Suppressor macrophage (primary cell): ENCODE data around the gene MRPL17.

Experiments used
- DNase-seq, 4 experiments: peaks; one replicate each; pipeline ENCODE4 v3.0.0-alpha.2; 2020 to 2022

MRPL17 gene

DNA sequence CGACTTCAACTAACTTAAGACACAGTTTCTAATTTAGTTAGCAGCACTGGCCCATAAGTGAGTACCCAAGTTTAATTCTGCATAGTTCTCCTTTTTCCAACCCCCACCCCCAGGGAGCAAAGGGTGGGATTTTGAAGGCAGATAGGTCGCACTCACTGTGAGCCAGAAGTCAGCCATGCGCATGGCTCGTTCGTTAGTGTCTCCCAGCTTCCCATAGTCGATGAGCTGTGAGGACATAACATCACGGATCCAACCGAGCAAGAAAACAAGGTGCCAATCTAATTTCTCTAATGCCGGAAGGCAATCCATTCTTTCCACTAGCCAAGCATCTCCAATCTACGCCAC is 577 bp downstream of the MRPL17 start:
- peak in 3 of 4 experiments; percentile 16 to 23 (median 20) for DNase-seq

DNA sequence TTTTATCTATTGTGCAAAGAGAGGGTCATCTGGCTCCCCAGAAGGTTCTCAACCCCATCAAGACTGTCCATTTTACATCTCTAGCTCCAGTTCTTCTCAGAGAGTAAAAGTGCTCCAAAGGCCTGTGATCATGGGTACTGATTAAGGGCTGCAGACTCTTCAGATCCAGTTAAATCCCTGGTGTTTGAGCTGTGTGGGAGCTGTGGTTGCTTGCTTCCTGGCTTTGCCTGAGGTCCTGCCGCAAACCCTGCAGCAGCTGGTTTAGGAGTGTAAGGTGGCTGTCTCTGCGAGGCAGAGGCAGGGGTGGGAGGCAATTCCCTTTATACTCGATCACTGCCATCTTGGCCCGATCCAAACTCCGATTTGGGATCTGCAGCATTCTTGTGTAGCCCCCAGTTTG is 1.2 kb downstream of the MRPL17 start:
- peak in 1 of 4 experiments; percentile 31 for DNase-seq

DNA sequence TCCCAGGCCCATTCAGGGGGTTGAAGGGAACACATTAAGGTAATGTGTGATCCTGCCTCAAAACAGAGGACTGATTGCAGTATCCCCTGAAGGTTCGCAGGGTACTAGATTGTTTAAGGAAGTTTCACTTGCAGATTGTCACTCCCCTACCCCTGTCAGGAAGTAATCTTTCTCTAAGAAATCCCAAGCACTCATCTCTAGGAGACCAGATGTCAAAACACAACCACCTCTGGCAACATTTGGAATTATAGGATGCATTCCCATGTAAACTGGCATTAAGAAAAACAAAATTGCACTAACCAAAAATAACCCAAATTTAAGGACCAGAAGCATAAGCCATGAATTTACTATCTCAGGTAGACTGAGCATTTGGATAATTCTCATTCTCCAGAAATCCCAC is 1.6 kb downstream of the MRPL17 start:
- no peak for DNase-seq

DNA sequence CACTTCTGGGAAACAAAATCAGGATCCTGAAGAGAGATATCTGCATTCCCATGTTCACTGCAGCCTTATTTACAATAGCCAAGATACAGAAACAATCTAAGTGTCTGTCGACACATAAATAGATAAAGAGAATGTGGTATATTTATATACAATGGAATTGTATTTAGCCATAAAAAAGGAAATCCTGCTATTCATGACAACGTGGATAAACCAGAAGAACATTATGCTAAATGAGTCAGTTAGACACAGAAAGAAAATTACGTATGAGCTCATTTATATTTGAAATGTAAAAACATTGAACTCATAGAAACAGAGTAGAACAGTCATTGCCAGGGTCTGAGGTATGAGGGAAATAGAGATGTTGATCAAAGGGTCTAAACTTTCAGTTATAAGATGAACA is 6.1 kb downstream of the MRPL17 start:
- no peak for DNase-seq

DNA sequence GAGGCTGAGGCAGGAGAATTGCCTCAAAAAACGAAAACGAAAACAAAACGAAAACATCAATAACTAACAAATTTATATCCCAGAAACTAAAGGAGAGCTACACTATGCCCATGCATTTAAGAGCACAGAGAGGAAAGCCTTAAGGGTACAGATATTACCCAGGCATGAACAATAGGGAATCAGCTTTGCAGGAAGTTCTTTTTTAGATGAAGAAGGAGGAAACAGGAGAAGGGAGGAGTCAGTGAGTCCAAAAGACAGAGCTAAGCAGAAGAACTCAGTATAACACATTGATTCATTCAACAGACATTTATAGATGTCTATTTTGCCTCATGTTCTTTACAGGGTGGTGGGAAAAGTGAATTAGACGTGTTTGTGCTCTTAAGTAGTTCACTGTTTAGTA is 8.3 kb downstream of the MRPL17 start:
- DNase-seq: peak in 3 of 4 experiments; percentile 12 to 55 (median 39)

DNA sequence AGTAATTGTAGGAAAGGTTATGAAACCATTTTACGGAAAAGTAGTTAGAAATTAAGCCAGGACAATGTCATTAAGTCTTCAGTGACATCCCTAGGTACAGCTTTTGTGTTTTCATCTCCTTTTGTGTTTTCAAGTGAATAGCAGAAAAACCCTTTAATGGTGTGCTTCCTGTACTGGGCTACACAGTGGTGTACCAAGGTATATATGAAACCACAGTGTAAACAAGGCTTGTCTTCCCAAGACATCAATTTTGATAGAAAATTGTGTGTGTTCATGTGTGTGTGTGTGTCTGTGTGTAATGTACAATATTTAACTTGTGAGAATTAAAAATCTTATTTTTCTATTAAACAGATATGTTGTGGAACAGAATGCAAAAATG is 8.9 kb downstream of the MRPL17 start:
- DNase-seq: no peak

DNA sequence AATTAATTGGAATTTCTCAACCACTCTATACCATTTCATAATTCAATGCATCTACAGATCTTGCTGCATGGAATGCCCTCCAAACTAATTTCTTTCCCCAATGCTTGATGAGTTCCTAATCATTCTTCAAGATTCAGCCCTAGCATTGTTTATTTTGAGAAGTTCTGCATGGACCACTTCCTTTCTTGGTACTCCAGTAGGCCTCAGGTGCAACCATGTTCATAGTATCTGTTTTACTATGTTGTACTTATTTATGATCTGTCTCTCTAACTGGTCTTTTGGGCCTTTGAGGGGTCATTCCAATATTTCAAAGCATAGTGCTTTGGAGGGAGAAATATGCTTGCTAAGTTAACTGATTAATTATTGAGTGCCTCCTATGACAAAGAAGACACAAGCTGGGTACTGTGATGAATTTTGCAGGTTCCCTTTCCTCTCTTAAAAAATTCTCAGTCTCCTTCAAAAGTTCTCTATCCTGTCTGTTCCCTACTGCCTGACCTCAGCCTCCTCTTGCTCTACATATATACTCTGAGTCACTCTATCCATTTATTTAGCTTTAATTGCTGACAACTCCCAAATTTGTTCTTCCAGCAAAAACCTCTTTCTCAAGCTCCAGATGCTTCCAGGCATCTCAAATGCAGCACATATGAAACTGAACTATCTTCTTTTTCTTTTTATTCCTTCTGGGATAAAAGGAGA is 9.5 kb downstream of the MRPL17 start:
- DNase-seq: peak in 2 of 4 experiments; percentile 18 to 40

DNA sequence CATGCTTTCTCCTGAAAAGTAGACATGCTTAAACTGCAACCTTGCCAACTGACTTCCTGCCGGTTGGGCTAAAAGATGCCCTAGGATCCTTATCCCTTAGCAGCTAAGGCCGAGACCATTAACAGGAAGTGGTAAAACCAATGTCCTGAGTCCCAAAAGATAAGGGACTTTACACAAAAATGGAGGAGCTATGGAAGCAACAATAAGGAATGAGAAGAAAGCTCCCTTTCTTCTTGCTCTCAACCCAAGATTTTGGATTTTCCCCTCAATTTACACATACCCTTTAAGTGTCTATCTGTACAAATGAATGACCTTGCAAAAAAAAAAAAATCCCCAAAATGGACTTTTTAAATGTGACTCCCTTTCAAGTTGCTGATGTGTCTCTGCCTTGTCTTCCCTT is 11.1 kb downstream of the MRPL17 start:
- no peak for DNase-seq

DNA sequence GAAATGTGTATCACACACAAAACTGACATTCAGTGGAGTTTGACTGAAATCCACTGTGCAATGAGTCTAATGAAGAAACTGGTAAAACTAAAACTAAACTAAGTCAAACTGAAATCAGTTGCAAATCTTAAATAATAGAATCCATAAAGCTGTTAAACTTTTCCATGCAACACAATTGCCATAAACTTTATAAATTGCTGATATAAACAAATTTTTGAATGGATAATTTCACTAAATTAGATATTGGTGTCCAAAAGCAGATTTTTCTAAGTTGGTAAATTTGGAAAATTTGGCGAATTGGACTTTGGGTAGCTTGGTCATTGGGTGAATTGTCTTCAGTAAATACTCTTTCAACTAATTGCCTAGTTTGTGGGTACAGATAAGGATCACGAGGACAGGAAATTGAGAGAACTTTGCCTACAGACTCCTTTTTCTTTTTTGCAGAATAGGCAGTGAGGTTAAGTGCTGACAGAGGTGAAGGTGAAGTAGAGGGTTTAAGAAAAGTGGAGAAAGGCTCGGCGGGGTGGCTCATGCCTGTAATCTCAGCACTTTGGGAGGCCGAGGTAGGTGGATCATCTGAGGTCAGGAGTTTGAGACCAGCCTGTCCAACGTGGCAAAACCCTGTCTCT is 12.8 kb downstream of the MRPL17 start:
- DNase-seq: no peak

DNA sequence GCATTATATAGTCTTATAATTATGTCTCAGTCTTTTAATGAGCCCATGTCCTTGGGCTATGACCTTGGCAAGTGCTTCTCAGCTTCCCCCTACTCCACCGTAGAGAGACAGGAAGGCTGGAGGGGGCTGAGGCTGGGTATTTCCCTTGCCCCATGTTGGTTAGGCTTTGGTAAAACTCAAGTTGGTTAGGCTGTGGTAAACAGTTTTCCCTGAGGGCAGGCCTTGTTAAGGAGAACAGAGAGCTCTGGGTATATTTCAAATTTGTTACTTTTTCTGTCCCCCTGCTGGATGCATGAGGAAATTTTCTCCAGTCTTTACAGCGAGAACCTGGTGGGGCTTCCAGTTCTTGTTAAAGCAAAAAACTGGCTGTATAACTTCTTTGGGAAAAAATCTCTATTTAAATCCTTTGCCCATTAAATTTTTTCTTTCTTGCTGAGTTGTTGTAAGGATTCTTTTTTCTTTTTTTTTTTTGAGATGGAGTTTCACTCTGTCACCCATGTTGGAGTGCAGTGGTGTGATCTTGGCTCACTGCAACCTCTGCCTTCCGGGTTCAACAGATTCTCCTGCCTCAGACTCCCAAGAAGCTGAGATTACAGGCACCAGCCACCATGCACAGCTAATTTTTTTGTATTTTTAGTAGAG is 15.3 kb downstream of the MRPL17 start:
- peak; percentile 41 to 75 (median 52) for DNase-seq

DNA sequence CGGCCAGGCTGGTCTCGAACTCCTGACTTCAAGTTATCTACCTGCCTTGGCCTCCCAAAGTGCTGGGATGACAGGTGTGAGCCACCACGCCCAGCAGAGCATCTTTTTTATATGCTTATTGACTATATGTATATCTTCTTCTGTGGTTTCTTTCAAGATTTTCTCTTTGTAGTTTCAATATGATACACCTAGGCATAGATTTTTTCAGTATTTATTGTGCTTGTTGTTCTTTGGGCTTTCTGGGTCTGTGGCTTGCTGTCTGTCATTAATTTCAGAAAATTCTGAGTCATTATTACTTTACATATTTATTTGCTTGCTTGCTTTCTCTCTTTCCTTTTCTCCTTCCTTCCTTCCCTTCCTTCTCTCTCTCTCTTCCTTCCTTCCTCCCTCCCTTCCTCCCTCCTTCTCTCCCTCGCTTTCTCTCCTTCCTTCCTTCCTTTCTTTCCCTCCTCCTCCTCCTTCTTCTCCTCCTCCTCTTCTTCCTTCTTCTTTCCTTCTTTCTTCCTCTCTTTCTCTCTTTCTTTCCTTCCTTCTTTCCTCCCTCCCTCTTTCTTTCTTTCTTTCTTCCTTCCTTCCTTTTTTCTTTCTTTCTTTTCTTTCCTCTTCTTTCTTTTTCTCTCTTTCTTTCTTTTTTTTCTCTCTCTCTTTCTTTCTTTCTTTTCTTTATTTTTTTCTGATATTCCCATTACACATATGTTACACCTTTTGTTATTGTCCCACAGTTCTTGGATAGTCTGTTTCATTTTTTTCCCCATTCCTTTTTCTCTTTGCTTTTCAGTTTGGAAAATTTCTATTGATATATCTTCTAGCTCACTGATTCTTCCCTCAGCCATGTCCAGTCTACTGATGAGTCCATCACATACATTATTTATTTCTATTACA is 16.6 kb downstream of the MRPL17 start:
- DNase-seq: no peak

DNA sequence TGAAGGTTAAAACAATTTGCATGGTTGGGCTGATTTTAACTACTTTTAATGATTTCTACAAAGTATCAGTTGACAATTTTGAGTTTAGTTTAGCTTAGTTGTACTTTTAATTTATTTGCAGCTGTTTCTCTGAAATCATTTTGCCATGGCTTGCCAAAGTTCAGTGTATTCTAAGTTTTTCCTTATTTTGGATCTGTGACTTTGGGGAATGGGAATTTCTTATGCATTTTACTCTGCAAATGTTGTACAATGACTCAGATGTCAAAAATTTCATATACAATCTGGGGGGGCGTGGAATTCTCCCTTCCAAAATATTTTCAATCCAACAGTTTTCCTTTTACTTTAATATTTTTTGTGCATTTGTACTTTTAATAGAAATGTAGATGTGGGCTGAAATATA is 18.6 kb downstream of the MRPL17 start:
- DNase-seq: no peak

DNA sequence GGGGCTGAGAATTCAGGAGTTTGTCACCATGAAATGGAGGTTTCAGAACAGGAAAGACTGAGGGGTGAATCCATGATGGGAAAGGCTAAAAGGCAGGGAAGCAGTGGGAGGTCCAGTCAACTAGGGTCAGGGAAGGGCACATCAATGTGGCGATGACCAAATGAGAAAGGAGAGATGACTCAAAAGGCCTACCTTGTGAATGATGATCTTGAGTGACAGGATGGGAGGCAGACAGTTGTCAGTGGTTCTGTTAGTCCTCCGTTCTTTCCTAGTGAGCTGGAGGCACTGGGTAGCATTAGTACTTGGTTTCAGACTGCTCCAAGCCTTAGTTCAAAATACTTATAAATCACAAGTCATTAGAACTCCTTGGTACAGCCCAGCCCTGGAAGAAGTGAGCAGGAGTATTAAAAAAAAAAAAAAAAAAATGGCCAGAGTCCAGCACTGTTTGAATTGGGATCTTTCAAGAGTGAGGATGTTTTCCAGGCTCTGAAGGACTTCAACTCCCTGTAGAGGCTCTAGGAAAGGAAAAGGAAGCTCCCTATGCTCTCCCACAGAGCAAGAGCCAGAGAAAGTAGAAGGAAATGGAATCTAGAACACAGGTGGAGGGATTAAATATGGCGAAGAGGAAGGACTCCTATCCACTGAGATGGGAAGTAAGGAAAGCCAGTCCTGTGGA is 19.2 kb downstream of the MRPL17 start:
- DNase-seq: no peak

DNA sequence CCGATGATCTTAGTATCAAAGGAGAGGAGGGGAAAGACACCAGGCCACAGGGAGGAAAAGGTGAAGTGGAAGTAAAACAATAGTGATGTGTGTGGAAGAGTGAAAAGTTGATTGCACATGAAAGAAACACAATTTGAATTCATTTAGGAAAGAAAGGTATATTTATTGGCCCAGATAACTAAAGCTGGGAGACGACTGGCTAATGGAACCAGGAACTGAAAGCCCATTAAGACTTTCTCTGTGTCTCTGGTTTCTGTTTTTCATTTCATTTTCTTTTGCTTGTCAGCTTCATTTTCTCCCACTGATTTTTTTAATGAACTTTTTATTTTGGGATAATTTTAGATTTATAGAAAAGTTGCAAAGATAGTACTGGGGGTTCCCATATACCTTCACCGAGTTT is 22.4 kb downstream of the MRPL17 start:
- no peak for DNase-seq

DNA sequence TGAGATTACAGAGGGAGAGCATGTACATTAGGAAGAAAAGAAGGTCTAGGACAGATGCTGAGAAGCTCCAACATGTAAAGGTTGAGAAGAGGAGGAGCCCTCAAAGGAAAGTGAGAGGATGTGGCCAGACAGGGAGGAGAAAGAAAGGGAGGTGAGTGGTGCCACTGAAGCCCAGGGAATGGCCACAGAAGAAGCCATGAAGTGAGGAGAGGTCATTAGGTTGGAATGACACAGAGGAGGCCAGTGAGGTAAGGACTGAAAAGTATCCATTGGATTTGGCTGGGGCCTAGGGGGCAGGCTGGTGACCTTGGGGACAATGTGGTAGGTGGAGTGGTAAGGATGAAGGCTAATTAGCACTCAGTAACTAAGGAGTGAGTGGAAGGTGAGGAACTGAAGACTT is 24.5 kb downstream of the MRPL17 start:
- no peak for DNase-seq

DNA sequence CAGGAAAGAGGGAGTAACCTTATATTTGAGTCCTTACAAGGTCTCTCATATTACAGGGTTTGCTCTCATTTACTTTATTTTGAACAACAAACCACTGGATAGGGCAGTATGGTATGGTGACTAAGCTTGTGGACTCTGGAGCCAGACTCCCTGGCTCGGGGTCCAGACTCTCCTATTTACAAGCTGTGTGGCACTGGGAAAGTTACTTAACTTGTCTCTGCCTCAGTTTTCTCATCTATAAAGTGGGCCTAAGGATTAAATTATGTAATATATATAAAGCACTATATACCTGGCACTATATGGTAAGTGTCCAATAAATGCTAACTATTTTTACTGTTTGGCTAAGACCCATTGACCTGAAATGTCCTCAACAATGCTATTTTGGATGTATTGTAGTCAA is 25.8 kb downstream of the MRPL17 start:
- no peak for DNase-seq

DNA sequence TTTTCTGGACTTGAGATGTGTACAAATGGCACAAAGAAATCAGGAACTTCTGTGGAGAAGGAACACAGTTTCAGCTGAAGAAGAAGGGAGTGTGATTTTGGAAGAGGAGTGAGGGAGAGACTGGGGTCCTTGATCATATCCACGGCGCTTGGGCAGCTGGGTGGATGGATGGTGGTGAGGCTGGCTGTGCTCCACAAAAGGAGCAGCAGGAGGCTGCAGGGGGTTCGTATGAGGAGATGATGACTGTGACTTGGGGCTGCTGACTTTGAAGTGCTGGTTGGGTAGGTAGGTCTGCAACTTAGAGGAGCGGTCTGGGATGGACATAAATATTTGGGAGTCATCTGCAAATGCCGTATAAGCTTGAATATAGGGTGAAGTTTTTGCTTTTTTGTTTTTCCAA is 26.2 kb downstream of the MRPL17 start:
- DNase-seq: no peak

DNA sequence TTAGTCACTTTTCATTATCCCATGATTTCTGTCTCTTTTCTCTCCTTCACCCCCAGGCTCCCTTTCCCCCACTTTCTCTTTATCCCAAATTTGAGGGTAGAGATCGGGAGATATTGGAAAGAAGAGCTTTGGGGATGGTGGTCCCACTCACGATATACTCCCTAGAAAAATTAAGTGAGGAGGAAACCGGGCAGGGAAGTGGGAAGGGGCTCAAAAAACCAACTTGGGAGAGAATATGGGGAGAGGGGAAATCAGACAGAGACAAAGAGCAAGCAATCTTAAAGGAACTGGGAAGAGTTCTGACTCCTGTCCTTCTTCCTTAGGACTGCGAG is 26.6 kb downstream of the MRPL17 start:
- no peak for DNase-seq

DNA sequence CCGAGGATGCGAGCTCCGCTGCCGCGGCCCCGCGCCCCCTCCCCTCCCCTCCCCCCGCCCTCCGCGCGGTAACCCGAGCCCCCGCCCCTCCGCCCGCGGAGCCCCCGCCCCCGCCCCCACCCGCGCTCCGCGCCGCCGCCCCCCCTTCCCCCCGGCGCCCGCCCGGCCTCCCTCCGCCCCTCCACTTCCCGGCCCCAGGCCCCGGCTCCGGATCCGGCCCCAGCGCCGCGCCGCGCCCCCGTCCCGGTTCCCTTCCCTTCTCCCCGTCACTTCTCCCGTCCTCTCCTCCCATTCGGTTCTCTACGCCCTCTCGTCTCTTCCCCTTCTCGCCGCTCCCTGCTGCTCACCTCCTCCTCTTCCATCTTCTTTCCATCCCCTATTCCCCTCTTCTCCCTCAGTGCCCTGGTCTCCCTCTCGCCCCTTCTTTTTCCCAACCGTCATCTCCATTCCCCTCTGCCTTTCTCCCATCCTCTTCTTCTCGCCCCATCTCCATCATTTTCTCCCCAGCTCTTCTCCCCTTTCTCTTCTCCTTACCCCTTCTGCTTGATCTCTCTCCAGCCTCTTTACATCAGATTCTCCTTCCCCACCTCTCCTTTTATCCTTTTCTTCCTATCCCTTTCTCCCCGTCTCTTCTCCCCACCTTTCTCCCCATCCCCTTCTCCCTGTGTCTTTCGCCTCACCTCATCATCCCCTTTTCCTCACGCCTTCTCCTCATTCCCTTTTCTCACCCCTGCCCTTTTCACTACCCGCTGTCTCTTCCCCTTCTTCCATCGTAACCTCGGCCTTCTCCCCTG is 27.2 kb downstream of the MRPL17 start, which contains the start of gene DCHS1:
DCHS1 (minus strand) TSS at position 20 of the 794 bp plus-strand sequence. CDS start 14,196 bp downstream, outside the sequence.
- peak in 3 of 4 experiments; percentile 20 to 49 (median 41) for DNase-seq

DNA sequence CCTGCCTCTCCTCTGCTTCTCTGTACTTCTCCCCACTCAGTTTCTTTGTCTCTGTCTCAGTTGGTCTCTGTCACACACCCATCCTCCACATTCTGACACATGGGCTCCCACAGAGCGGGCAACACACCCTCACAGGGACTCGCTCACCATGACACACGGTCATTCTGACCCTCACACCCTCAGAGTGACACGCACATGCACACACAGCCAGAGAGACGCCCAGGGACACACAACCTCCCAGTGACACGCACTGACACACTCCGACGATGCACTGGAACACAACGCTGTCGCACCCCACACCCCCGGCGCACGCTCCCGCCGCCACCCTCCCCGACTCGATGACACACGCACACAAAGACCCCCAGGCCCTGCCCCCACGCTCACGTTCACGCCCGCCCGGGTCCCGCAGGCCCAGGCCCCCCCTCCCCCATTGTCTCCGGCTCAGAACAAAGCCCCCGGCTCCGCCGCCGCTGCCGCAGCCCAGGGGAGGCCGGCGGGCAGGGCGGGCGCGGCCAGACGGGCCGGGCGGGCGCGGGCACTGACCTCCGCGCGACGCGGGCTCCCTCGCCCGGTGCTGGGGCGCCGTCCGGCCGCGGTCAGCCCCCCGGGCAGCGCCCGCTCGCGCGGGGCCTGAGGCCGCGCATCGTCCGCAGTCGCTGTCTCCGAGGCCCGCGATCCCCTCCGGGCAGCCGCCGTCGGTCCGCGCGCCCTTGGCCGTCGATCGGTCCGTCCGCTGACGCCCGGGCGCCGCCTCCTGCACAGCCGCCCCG is 27.9 kb downstream of the MRPL17 start:
- DNase-seq: peak in 3 of 4 experiments; percentile 21 to 48 (median 31)
